KMS-11 (cell line): ENCODE data around the gene PRKAR2B.
"Not testable (repeated sequence)": the region's sequence is repeated elsewhere in the genome, so short reads cannot be mapped to it uniquely, and the experiment has no call there.

ENCODE experiments used
- H2AFZ ChIP-seq: fragments of 200-600 bp; sonication (generic); 2 replicates; pipeline ENCODE4 v1.6.1; 2016; ENCODE audit warnings: antibody characterized with exemption, mixed run types, low read depth
- H3K27ac ChIP-seq: fragments of 200-600 bp; sonication (generic); 2 replicates; pipeline ENCODE4 v1.6.1; 2016; ENCODE audit warnings: mild to moderate bottlenecking, mixed run types
- H3K27me3 ChIP-seq: fragments of 200-600 bp; sonication (generic); 2 replicates; pipeline ENCODE4 v1.6.1; 2017; ENCODE audit warnings: mild to moderate bottlenecking, low read depth, mixed run types, moderate library complexity; ENCODE audit not compliant: insufficient read depth
- H3K36me3 ChIP-seq: fragments of 200-600 bp; sonication (generic); 2 replicates; pipeline ENCODE4 v1.6.1; 2017; ENCODE audit warnings: mild to moderate bottlenecking, mixed run types; ENCODE audit not compliant: insufficient read depth
- H3K4me1 ChIP-seq: fragments of 200-600 bp; sonication (generic); 2 replicates; pipeline ENCODE4 v1.6.1; 2016; ENCODE audit warnings: mild to moderate bottlenecking, low read depth, mixed run types; ENCODE audit not compliant: poor library complexity, severe bottlenecking
- H3K4me2 ChIP-seq: fragments of 200-600 bp; sonication (generic); 2 replicates; pipeline ENCODE4 v1.7.0; 2016; ENCODE audit warnings: mild to moderate bottlenecking, mixed run types
- H3K4me3 ChIP-seq: fragments of 200-600 bp; sonication (generic); IDR thresholded peaks from 2 replicates; pipeline ENCODE4 v1.6.1; 2017; ENCODE audit warnings: low read depth, low read length, mixed read lengths; ENCODE audit not compliant: insufficient read depth
- H3K79me2 ChIP-seq: fragments of 200-600 bp; sonication (generic); 2 replicates; pipeline ENCODE4 v1.6.1; 2016; ENCODE audit warnings: low read depth, mixed run types; ENCODE audit not compliant: insufficient read depth
- H3K9ac ChIP-seq: fragments of 200-600 bp; sonication (generic); 2 replicates; pipeline ENCODE4 v1.6.1; 2016; ENCODE audit warnings: mild to moderate bottlenecking, mixed run types
- H4K20me1 ChIP-seq: fragments of 200-600 bp; sonication (generic); 2 replicates; pipeline ENCODE4 v1.6.1; 2016; ENCODE audit warnings: mild to moderate bottlenecking, mixed run types; ENCODE audit not compliant: insufficient read depth
- CTCF ChIP-seq: fragments of 200-600 bp; sonication (generic); conservative IDR thresholded peaks from 2 replicates; pipeline ENCODE4 v1.6.1; 2017; ENCODE audit warnings: low read depth, mild to moderate bottlenecking, antibody characterized with exemption, low read length, moderate library complexity, mixed read lengths

PRKAR2B gene

GRCh38 chr7:107128748-107129147 is 84.2 kb downstream of the PRKAR2B start:
- Histone ChIP-seq H3K9ac (no peak overlapping the region), H3K4me3 (no peak overlapping the region), H2AFZ (no peak overlapping the region), H3K27me3 (no peaks in the 10 kb centered on the region), H3K27ac (no peak overlapping the region), H3K79me2 (no peaks in the 10 kb centered on the region), H3K4me1 (peaks cover 26% of the 10 kb centered on the region), H4K20me1 (no peaks in the 10 kb centered on the region), H3K4me2 (no peak overlapping the region), H3K36me3 (no peaks in the 10 kb centered on the region)
- TF ChIP-seq CTCF: no peak

- Histone ChIP-seq H4K20me1 (no peaks in the 10 kb centered on the region), H3K27ac (no peak overlapping the region), H3K4me3 (no peak overlapping the region), H2AFZ (no peak overlapping the region), H3K9ac (no peak overlapping the region), H3K4me1 (peaks cover 19% of the 10 kb centered on the region), H3K79me2 (no peaks in the 10 kb centered on the region), H3K36me3 (no peaks in the 10 kb centered on the region), H3K27me3 (no peaks in the 10 kb centered on the region), H3K4me2 (no peak overlapping the region)
- TF ChIP-seq CTCF: no peak
These were observed 86.1 kb downstream of the PRKAR2B start for GRCh38 chr7:107130487-107131220.

GRCh38 chr7:107133396-107133795 is 88.9 kb downstream of the PRKAR2B start:
- Histone ChIP-seq H3K27ac (no peak overlapping the region), H3K4me1 (no peaks in the 10 kb centered on the region), H3K4me2 (no peak overlapping the region), H4K20me1 (no peaks in the 10 kb centered on the region), H3K36me3 (no peaks in the 10 kb centered on the region), H3K79me2 (no peaks in the 10 kb centered on the region), H3K4me3 (no peak overlapping the region), H2AFZ (no peak overlapping the region), H3K27me3 (no peaks in the 10 kb centered on the region), H3K9ac (no peak overlapping the region)
- TF ChIP-seq CTCF: no peak

GRCh38 chr7:107138696-107139420 is 94.4 kb downstream of the PRKAR2B start:
- H4K20me1 ChIP-seq: no peaks in the 10 kb centered on the region
- H3K4me3 ChIP-seq: no peak overlapping the region
- H3K27me3 ChIP-seq: no peaks in the 10 kb centered on the region
- no peak for TF ChIP-seq CTCF
- H3K27ac ChIP-seq: no peak overlapping the region
- H3K36me3 ChIP-seq: no peaks in the 10 kb centered on the region
- H2AFZ ChIP-seq: no peak overlapping the region
- H3K4me1 ChIP-seq: no peaks in the 10 kb centered on the region
- H3K79me2 ChIP-seq: no peaks in the 10 kb centered on the region
- H3K4me2 ChIP-seq: no peak overlapping the region
- H3K9ac ChIP-seq: no peak overlapping the region

GRCh38 chr7:107143875-107144274 is 99.4 kb downstream of the PRKAR2B start:
- H3K36me3 ChIP-seq, H3K9ac ChIP-seq, H4K20me1 ChIP-seq, H3K4me2 ChIP-seq, H3K4me1 ChIP-seq, H3K27ac ChIP-seq, H3K79me2 ChIP-seq, H2AFZ ChIP-seq, H3K4me3 ChIP-seq, H3K27me3 ChIP-seq: not testable (repeated sequence)
